Spleen (tissue), 11 donors: ENCODE data around the gene SMARCA4. TPM values are rescaled to one million over a fixed set of nuclear protein-coding genes. Genes with fewer than 3 reads are reported as not detected.

Experiments used
- DNase-seq: peaks from one replicate; pipeline ENCODE4 v3.0.0-alpha.2; 2020
- H3K27ac ChIP-seq, 8 donors: fragments of 200-600 bp; sonication (generic) in 7 of 8; 1 replicate in 4 of 8; 2 replicates in 4 of 8; pipeline versions ENCODE4 v1.5.0 to v1.8.0; 2016 to 2021; ENCODE audit warnings: inconsistent platforms in 4 of 8, mild to moderate bottlenecking in 4 of 8, moderate library complexity in 1 of 8
- H3K27me3 ChIP-seq, 7 donors: fragments of 200-600 bp; sonication (generic) in 6 of 7; replicated peaks in 1 of 7; 1 replicate in 4 of 7; 2 replicates in 3 of 7; pipeline versions ENCODE4 v1.5.0 to v1.8.0; 2016 to 2021; ENCODE audit warnings: inconsistent platforms in 3 of 7, mild to moderate bottlenecking in 1 of 7
- H3K36me3 ChIP-seq, 6 donors: fragments of 200-600 bp; sonication (generic) in 5 of 6; 1 replicate in 4 of 6; 2 replicates in 2 of 6; pipeline versions ENCODE4 v1.5.0 to v1.8.0; 2016 to 2021; ENCODE audit warnings: inconsistent platforms in 2 of 6
- H3K4me1 ChIP-seq, 6 donors: fragments of 200-600 bp; sonication (generic) in 5 of 6; 1 replicate in 3 of 6; 2 replicates in 3 of 6; pipeline versions ENCODE4 v1.5.0 to v1.8.0; 2016 to 2021; ENCODE audit warnings: inconsistent platforms in 3 of 6
- H3K4me3 ChIP-seq, 8 donors: fragments of 200-600 bp; sonication (generic) in 7 of 8; 1 replicate in 4 of 8; 2 replicates in 4 of 8; pipeline versions ENCODE4 v1.5.0 to v1.8.0; 2016 to 2021; ENCODE audit warnings: inconsistent platforms in 4 of 8, mild to moderate bottlenecking in 4 of 8, moderate library complexity in 2 of 8
- H3K9me3 ChIP-seq, 8 donors: fragments of 200-600 bp; sonication (generic) in 7 of 8; 1 replicate in 4 of 8; 2 replicates in 4 of 8; pipeline versions ENCODE4 v1.5.0 to v1.8.0; 2016 to 2021; ENCODE audit warnings: inconsistent platforms in 4 of 8
- CTCF ChIP-seq, 11 experiments: fragments of 200-600 bp in 7 of 11; fragments of 450-650 bp in 4 of 11; sonication (generic) in 4 of 11; IDR thresholded peaks in 8 of 11; conservative IDR thresholded peaks in 3 of 11; 1 replicate in 7 of 11; 2 replicates in 4 of 11; pipeline versions ENCODE4 v1.4.0 to v1.8.0; 2016 to 2021; ENCODE audit warnings: antibody characterized with exemption in 11 of 11, inconsistent platforms in 4 of 11, mild to moderate bottlenecking in 1 of 11
- POLR2A ChIP-seq, 3 donors: fragments of 450-650 bp; IDR thresholded peaks; one replicate each; pipeline ENCODE4 v1.5.1; 2017; ENCODE audit warnings: antibody characterized with exemption in 3 of 3, mild to moderate bottlenecking in 1 of 3
- POLR2AphosphoS5 ChIP-seq, 3 donors: sonication (generic); formaldehyde crosslinking; IDR thresholded peaks; one replicate each; pipeline ENCODE4 v1.5.1; 2017; ENCODE audit warnings: antibody characterized with exemption in 3 of 3
- WGBS, 5 donors: extraction: QIAGEN DNeasy Blood & Tissue Kit in 3 of 5; methylation state at CpG; one replicate each; pipeline versions ENCODE4 v1.1.5 to v1.1.7; 2013 to 2018; 5-methylcytosine and 5-hydroxymethylcytosine counted together
- intact Hi-C: fragments of 100-400 bp; cut with DNase I; formaldehyde crosslinking; loops from one replicate; pipeline ENCODE4 v1.15.0; 2023; ENCODE audit warnings: low total_unique reads
- polyA plus RNA-seq, 3 donors: library from polyadenylated mRNA; stranded (reverse); fragments of 200-250 nt; gene quantifications; one replicate each; pipeline ENCODE4 v1.2.1, GENCODE V29; 2013
- total RNA-seq, 7 donors: library from RNA; depleted of rRNA in 3 of 7; stranded (reverse); fragments of >200 nt in 3 of 7; fragmentation: NEBNext Ultra II Directional in 4 of 7; extraction: Animal tissue kit (Norgen Biotek cat#: 25700) in 4 of 7; gene quantifications; one replicate each; pipeline versions ENCODE4 v1.1.0 to v1.2.1, GENCODE V29; 2016 to 2021
- donor health status: healthy with polysubstance abuse.
- donor health status: DM: no; HTN: no; CAD: no; lungs with moderate emphysema.
- donor health status: DM: no; HTN: no; CAD: no.
- donor health status: Bipolar disorder and iron deficiency.
- donor health status: healthy.
- donor health status: DM: no; HTN: no; CAD: no.
- donor health status: DM: yes; HTN: yes; CAD: no.

Gene SMARCA4
- total and polyA plus RNA-seq, 10 donors: 41.6 to 95.6 (median 65.8) TPM

- no peaks in the 10 kb centered on the region for H3K27me3 ChIP-seq
- peak overlapping the region; percentile 73 to 92 (median 86) for H3K27ac ChIP-seq
- H3K4me1 ChIP-seq: peaks cover 14 to 51% (median 37%) of the 10 kb centered on the region in 6 donors
- no peaks in the 10 kb centered on the region for H3K9me3 ChIP-seq
- H3K4me3 ChIP-seq: peak overlapping the region; percentile 79 to 100 (median 98)
- no peak for DNase-seq
- 8 to 12% (median 10%) methylated on average over 20 to 47 of the region's 47 CpGs for WGBS, 5 donors
- peaks cover 0 to 64% (median 19%) of the 10 kb centered on the region in 6 donors for H3K36me3 ChIP-seq
- TF ChIP-seq CTCF (IDR thresholded peaks at IDR 0.05 in 8 of 11, conservative IDR thresholded peaks at IDR 0.05 in 3 of 11): no peak
- intact Hi-C loops: no loop called here
Measured at GRCh38 chr19:10927730-10928562, 32.9 kb upstream of the SMARCA4 start.

- TF ChIP-seq POLR2AphosphoS5 (IDR thresholded peaks at IDR 0.05): peak; percentile 84
- peak in 1 of 11 experiments; percentile 18 for TF ChIP-seq CTCF (IDR thresholded peaks at IDR 0.05 in 8 of 11, conservative IDR thresholded peaks at IDR 0.05 in 3 of 11)
- TF ChIP-seq POLR2A (IDR thresholded peaks at IDR 0.05): no peak
- Histone ChIP-seq H3K36me3 (peaks cover 0 to 64% (median 14%) of the 10 kb centered on the region in 6 donors), H3K27me3 (no peaks in the 10 kb centered on the region), H3K4me1 (peaks cover 14 to 51% (median 37%) of the 10 kb centered on the region in 6 donors), H3K27ac (peak within 1 kb of the TSS; percentile 73 to 92 (median 86)), H3K9me3 (no peaks in the 10 kb centered on the region), H3K4me3 (peak within 1 kb of the TSS; percentile 79 to 100 (median 98))
- 0 to 1% (median 0%) methylated on average over 9 to 96 of the region's 96 CpGs for WGBS, 5 donors
- DNase-seq: peak; percentile 96
- intact Hi-C loops: no loop called here
Measured at GRCh38 chr19:10928563-10929401, 32.0 kb upstream of the SMARCA4 start, which contains the start of the genes TIMM29 and YIPF2. Gene TIMM29, plus strand, starts transcription at chr19:10928811. Its CDS starts 12 bp downstream, at chr19:10928823. Gene YIPF2, minus strand, starts transcription at chr19:10928639. Its CDS starts 229 bp downstream, at chr19:10928410.

GRCh38 chr19:10929402-10929794 is 31.4 kb upstream of the SMARCA4 start:
- TF ChIP-seq CTCF (IDR thresholded peaks at IDR 0.05 in 8 of 11, conservative IDR thresholded peaks at IDR 0.05 in 3 of 11): no peak
- no peak for TF ChIP-seq POLR2AphosphoS5 (IDR thresholded peaks at IDR 0.05)
- no peak for TF ChIP-seq POLR2A (IDR thresholded peaks at IDR 0.05)
- intact Hi-C loops: no loop called here
- peak; percentile 78 for DNase-seq

More at GRCh38 chr19:10929402-10929794, 31.4 kb upstream of the SMARCA4 start:
- H3K27ac ChIP-seq: peak overlapping the region in 6 of 8 donors; percentile 83 to 92 (median 86)
- H3K9me3 ChIP-seq: no peaks in the 10 kb centered on the region
- peaks cover 14 to 51% (median 37%) of the 10 kb centered on the region in 6 donors for H3K4me1 ChIP-seq
- H3K27me3 ChIP-seq: no peaks in the 10 kb centered on the region
- WGBS, 5 donors: 7 to 32% (median 14%) methylated on average over 3 to 27 of the region's 27 CpGs
- H3K4me3 ChIP-seq: peak overlapping the region; percentile 79 to 100 (median 98)
- H3K36me3 ChIP-seq: peaks cover 0 to 60% (median 10%) of the 10 kb centered on the region in 6 donors
